Measurements from ENCODE around the gene CDKN2AIPNL.

- no peak for TF ChIP-seq CREB1 (IDR thresholded peaks at IDR 0.05)
- no peak for TF ChIP-seq SUZ12 (IDR thresholded peaks at IDR 0.05; ENCODE audit: low read length)
Observed at GRCh38 chr5:134392301-134392700, 19.4 kb downstream of the CDKN2AIPNL start.
